Sigmoid colon (tissue), 4 donors: ENCODE measurements around the gene LARGE1.

Experiments
- CTCF ChIP-seq, 4 experiments: fragments of 450-650 bp in 3 of 4; fragments of 200-600 bp in 1 of 4; IDR thresholded peaks; one replicate each; pipeline ENCODE4 v1.5.1; 2016 to 2019; ENCODE audit warnings: antibody characterized with exemption in 4 of 4, mild to moderate bottlenecking in 3 of 4, moderate library complexity in 2 of 4
- EP300 ChIP-seq, 4 donors: sonication (generic); formaldehyde crosslinking; IDR thresholded peaks; one replicate each; pipeline ENCODE4 v1.6.1; 2017; ENCODE audit warnings: antibody characterized with exemption in 4 of 4
- POLR2A ChIP-seq, 2 donors: fragments of 450-650 bp; IDR thresholded peaks; one replicate each; pipeline ENCODE4 v1.6.1; 2016; ENCODE audit warnings: antibody characterized with exemption in 2 of 2, mild to moderate bottlenecking in 2 of 2, moderate library complexity in 2 of 2

- no peak for TF ChIP-seq CTCF (IDR thresholded peaks at IDR 0.05)
- TF ChIP-seq POLR2A (IDR thresholded peaks at IDR 0.05): no peak
- TF ChIP-seq EP300 (IDR thresholded peaks at IDR 0.05): no peak
Measured at GRCh38 chr22:33875316-33875715, 45.0 kb downstream of the LARGE1 start.
